Measurements from ENCODE around the gene TEKT2. TPM values are rescaled to one million over a fixed set of nuclear protein-coding genes. Genes with fewer than 3 reads are reported as not detected.
A peak's percentile ranks its signal among the peaks of the same experiment; 100 is the strongest.

Gene TEKT2
- total and polyA plus RNA-seq, 12 donors: 0.18 to 4.0 (median 0.72) TPM; not detected in 4

DNA sequence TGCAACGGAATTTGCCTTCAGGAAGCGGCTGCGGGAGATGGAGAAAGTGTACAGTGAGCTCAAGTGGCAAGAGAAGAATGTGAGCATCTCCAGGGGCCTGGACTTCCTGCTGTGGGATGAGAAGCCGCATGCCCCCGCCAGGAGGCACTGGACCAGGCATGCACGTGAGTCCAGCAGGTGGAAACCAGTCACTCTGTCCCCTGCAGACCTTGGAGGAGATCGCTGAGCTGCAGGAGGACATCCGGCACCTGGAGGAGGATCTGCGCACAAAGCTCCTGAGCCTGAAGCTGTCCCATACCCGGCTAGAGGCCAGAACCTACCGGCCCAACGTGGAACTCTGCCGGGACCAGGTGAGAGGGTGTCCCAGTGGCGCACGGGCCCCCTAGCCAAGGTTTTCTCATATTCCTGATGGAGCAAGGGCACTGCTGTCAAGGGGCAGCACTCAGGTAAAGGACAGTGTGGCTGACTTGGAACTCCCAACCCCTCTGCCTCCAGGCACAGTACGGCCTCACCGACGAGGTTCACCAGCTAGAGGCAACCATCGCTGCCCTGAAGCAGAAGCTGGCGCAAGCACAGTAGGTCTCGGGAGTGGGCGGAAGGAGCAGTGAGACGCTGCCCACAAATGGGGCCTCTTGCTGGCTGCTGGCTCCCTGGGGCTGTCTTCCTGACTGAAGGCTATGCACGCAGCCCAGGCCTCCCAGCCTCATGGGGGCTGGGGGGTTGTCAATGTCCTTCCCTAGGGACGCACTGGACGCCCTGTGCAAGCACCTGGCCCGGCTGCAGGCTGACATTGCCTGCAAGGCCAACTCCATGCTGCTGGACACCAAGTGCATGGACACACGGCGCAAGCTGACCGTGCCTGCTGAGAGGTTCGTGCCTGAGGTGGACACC lies 3.6 kb downstream of the TEKT2 start:
- no peak for TF ChIP-seq POLR2A (IDR thresholded peaks at IDR 0.05)
- TF ChIP-seq, protein P1, sequence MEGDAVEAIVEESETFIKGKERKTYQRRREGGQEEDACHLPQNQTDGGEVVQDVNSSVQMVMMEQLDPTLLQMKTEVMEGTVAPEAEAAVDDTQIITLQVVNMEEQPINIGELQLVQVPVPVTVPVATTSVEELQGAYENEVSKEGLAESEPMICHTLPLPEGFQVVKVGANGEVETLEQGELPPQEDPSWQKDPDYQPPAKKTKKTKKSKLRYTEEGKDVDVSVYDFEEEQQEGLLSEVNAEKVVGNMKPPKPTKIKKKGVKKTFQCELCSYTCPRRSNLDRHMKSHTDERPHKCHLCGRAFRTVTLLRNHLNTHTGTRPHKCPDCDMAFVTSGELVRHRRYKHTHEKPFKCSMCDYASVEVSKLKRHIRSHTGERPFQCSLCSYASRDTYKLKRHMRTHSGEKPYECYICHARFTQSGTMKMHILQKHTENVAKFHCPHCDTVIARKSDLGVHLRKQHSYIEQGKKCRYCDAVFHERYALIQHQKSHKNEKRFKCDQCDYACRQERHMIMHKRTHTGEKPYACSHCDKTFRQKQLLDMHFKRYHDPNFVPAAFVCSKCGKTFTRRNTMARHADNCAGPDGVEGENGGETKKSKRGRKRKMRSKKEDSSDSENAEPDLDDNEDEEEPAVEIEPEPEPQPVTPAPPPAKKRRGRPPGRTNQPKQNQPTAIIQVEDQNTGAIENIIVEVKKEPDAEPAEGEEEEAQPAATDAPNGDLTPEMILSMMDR (IDR thresholded peaks at IDR 0.05): no peak
- Histone ChIP-seq H3K36me3 (replicated peaks in 1 of 2) (peaks cover 0 to 23% of the 10 kb centered on the region in 2 donors), H3K27ac (no peak overlapping the region), H3K27me3 (no peaks in the 10 kb centered on the region), H3K4me3 (no peak overlapping the region), H3K9me3 (replicated peaks in 1 of 3) (no peaks in the 10 kb centered on the region), H3K4me1 (replicated peaks in 1 of 2) (peaks cover 15 to 31% of the 10 kb centered on the region in 2 donors)
- WGBS, 4 donors: 76 to 85% (median 83%) methylated on average over 13 to 31 of the region's 31 CpGs
- intact Hi-C loops (cut with DNase I): loop anchor here (10.0 kb wide), 3 partner anchors 163 to 233 kb away; partner anchors contain the start of gene AGO1 (in 1 of the 2)
- DNase-seq: peak in 4 of 7 donors; percentile 31 to 55 (median 37)

DNA sequence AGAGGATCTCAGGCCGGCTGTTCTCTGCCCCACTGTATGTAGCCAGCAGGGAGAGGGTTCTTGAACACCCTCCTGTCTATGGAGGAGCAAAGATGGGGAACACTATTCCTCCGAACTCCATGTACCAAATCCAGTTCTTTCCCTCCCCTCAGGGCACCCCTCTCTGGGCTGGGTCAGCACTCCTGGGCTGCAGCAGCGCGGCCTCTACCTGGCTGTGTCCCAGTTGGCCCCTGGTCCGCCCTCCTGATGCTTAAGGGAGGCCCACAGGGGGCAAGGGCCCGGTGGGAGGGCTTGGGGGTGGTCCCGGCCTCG lies 4.3 kb downstream of the TEKT2 start:
- intact Hi-C loops (cut with DNase I): loop anchor here (10.0 kb wide), 3 partner anchors 163 to 233 kb away; partner anchors contain the start of gene AGO1 (in 1 of the 2)
- peaks cover 17 to 38% of the 10 kb centered on the region in 2 donors for H3K4me1 ChIP-seq (replicated peaks in 1 of 2)

DNA sequence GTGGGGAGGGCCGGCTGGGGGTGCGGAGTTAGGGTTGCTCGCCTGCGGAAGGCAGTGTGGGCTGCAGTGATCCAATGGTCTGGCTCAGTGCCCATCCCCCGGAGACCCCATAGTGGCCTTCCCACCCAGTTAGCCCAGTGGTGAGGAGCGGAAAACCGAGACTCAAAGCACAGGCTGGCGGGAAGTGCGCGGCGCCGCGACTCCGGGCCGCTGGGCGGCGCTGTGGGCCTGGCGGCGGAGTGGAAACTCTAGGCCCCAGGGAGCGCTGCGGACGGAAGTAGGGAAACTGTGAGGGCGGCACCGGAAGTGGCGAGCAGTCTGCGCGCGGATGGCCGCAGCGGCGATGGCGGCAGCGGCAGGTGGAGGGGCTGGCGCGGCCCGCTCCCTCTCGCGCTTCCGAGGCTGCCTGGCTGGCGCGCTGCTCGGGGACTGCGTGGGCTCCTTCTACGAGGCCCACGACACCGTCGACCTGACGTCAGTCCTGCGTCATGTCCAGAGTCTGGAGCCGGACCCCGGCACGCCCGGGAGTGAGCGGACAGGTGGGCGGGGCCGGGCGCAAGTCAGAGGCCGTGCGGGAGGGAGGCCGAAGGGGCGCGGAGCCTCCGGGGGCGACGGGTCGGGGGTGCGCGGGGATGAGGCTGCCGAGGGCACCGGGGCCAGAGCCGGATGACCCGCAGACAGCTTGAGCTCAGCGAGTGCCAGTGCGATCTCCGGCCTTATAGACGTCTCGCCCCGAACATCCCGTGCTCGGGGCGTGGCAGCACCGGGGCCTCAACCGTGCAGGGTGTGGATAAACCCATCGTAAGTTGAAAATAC lies 4.9 kb downstream of the TEKT2 start, which contains the start of gene ADPRS:
Gene ADPRS, plus strand, starts transcription at position 316 of the 816 bp plus-strand sequence. Its CDS starts 13 bp downstream, at position 329.
- intact Hi-C loops (cut with DNase I): loop anchor here (10.0 kb wide), 3 partner anchors 164 to 234 kb away; partner anchors contain the start of gene AGO1 (in 1 of the 2)

More for the DNA sequence above, 4.3 kb downstream of the TEKT2 start:
- DNase-seq: no peak
- Histone ChIP-seq H3K4me3 (peak overlapping the region in 2 of 4 donors; percentile 85 to 93), H3K36me3 (replicated peaks in 1 of 2) (peaks cover 0 to 31% of the 10 kb centered on the region in 2 donors), H3K9me3 (replicated peaks in 1 of 3) (no peaks in the 10 kb centered on the region), H3K27me3 (no peaks in the 10 kb centered on the region), H3K27ac (peak overlapping the region in 4 of 5 donors; percentile 82 to 92 (median 88))
- TF ChIP-seq POLR2A (IDR thresholded peaks at IDR 0.05): no peak
- TF ChIP-seq, protein P1 (IDR thresholded peaks at IDR 0.05): no peak
- WGBS, 4 donors: 23 to 57% (median 29%) methylated on average over 3 to 8 of the region's 8 CpGs

More for the DNA sequence above, 4.9 kb downstream of the TEKT2 start, which contains the start of gene ADPRS:
- Histone ChIP-seq H3K9me3 (replicated peaks in 1 of 3) (no peaks in the 10 kb centered on the region), H3K4me1 (replicated peaks in 1 of 2) (peaks cover 22 to 41% of the 10 kb centered on the region in 2 donors), H3K36me3 (replicated peaks in 1 of 2) (peaks cover 0 to 36% of the 10 kb centered on the region in 2 donors), H3K4me3 (peak within 1 kb of the TSS; percentile 7 to 93 (median 74)), H3K27ac (peak within 1 kb of the TSS; percentile 79 to 92 (median 84)), H3K27me3 (no peaks in the 10 kb centered on the region)
- TF ChIP-seq POLR2A (IDR thresholded peaks at IDR 0.05): peak; percentile 92 to 94
- TF ChIP-seq, protein P1 (IDR thresholded peaks at IDR 0.05): peak; percentile 86 to 99 (median 98)
- 0 to 1% (median 0%) methylated on average over 7 to 84 of the region's 84 CpGs for WGBS, 4 donors
- peak; percentile 88 to 94 (median 90) for DNase-seq
